HepG2 (cell line): ENCODE results near the gene ALDH1L2. TPM values are rescaled to one million over a fixed set of nuclear protein-coding genes. Genes with fewer than 3 reads are reported as not detected.

Source experiments
- EEA1 ChIP-seq: sonication (generic); formaldehyde crosslinking; IDR thresholded peaks from 2 replicates; pipeline ENCODE4 v1.5.1; 2020; ENCODE audit warnings: mild to moderate bottlenecking, missing genetic modification reagents, borderline replicate concordance
- JUND ChIP-seq: sonication (generic); formaldehyde crosslinking; IDR thresholded peaks from 2 replicates; pipeline ENCODE4 v1.8.0; 2022; ENCODE audit warnings: mild to moderate bottlenecking, missing genetic modification reagents
- MTA3 ChIP-seq: sonication (generic); formaldehyde crosslinking; IDR thresholded peaks from 2 replicates; pipeline ENCODE4 v1.4.0; 2020; ENCODE audit warnings: missing genetic modification reagents
- PCBP2 ChIP-seq: fragments of 200-400 bp; formaldehyde crosslinking; optimal IDR thresholded peaks from 2 replicates; pipeline ENCODE3; 2018; ENCODE audit warnings: low read length, low read depth; ENCODE audit not compliant: poor library complexity, severe bottlenecking
- RBM39 ChIP-seq: fragments of 200-400 bp; formaldehyde crosslinking; IDR thresholded peaks from one replicate; pipeline ENCODE4 v1.6.1; 2018; ENCODE audit warnings: antibody characterized with exemption, mild to moderate bottlenecking, low read depth, low read length; ENCODE audit not compliant: poor library complexity, severe bottlenecking
- ZFY ChIP-seq: sonication (generic); formaldehyde crosslinking; IDR thresholded peaks from 2 replicates; pipeline ENCODE4 v1.4.0; 2020; ENCODE audit warnings: missing genetic modification reagents
- ZMYM4 ChIP-seq: sonication (generic); formaldehyde crosslinking; IDR thresholded peaks from 2 replicates; pipeline ENCODE4 v1.8.1; 2023; ENCODE audit warnings: mild to moderate bottlenecking, missing genetic modification reagents
- ZNF251 ChIP-seq: sonication (generic); formaldehyde crosslinking; IDR thresholded peaks from 2 replicates; pipeline ENCODE4 v1.9.0; 2021; ENCODE audit warnings: mild to moderate bottlenecking, missing genetic modification reagents
- ZNF878 ChIP-seq: sonication (generic); formaldehyde crosslinking; IDR thresholded peaks from 2 replicates; pipeline ENCODE4 v1.8.1; 2023; ENCODE audit warnings: mild to moderate bottlenecking, missing genetic modification reagents, moderate library complexity
- polyA plus RNA-seq, 8 experiments: library from polyadenylated mRNA; depleted of rRNA in 3 of 8; stranded (reverse) in 7 of 8; unstranded in 1 of 8; fragments of >200 nt; fragmentation: Illumina TruSeq in 4 of 8; extraction: Trizol in 4 of 8; gene quantifications; 2 replicates each; pipeline versions ENCODE4 v1.2.1 to v1.2.3, GENCODE V29; 2011 to 2016; ENCODE audit warnings: low read depth in 4 of 8, missing spikeins in 1 of 8, mixed read lengths in 1 of 8; ENCODE audit not compliant: insufficient read depth in 1 of 8
- total RNA-seq, 5 experiments: library from RNA; depleted of rRNA; stranded (reverse); fragments of >200 nt; fragmentation: Illumina TruSeq; extraction: Trizol; gene quantifications; 2 replicates each; pipeline ENCODE4 v1.2.3, GENCODE V29; 2016; ENCODE audit warnings: low read depth in 1 of 5
- TF ChIP-seq, protein P1 (sequence below): sonication (generic); formaldehyde crosslinking; IDR thresholded peaks from 2 replicates; pipeline ENCODE4 v1.5.0; 2020; ENCODE audit warnings: mild to moderate bottlenecking, missing genetic modification reagents, borderline replicate concordance
- TF ChIP-seq, protein P2 (sequence below): sonication (generic); formaldehyde crosslinking; IDR thresholded peaks from 2 replicates; pipeline ENCODE4 v1.5.1; 2020; ENCODE audit warnings: missing genetic modification reagents, mild to moderate bottlenecking, borderline replicate concordance
- TF ChIP-seq, protein P3 (sequence below): sonication (generic); formaldehyde crosslinking; IDR thresholded peaks from 2 replicates; pipeline ENCODE4 v1.4.0; 2020; ENCODE audit warnings: missing genetic modification reagents
- TF ChIP-seq, protein P4 (sequence below): sonication (generic); formaldehyde crosslinking; IDR thresholded peaks from 2 replicates; pipeline ENCODE4 v1.4.0; 2020; ENCODE audit warnings: missing genetic modification reagents

ALDH1L2 gene
- total and polyA plus RNA-seq, 2 of the 13 experiments (the other 11 are each of a cell fraction or from before 2014, with no cell fraction given): 0.40 to 4.6 TPM

DNA sequence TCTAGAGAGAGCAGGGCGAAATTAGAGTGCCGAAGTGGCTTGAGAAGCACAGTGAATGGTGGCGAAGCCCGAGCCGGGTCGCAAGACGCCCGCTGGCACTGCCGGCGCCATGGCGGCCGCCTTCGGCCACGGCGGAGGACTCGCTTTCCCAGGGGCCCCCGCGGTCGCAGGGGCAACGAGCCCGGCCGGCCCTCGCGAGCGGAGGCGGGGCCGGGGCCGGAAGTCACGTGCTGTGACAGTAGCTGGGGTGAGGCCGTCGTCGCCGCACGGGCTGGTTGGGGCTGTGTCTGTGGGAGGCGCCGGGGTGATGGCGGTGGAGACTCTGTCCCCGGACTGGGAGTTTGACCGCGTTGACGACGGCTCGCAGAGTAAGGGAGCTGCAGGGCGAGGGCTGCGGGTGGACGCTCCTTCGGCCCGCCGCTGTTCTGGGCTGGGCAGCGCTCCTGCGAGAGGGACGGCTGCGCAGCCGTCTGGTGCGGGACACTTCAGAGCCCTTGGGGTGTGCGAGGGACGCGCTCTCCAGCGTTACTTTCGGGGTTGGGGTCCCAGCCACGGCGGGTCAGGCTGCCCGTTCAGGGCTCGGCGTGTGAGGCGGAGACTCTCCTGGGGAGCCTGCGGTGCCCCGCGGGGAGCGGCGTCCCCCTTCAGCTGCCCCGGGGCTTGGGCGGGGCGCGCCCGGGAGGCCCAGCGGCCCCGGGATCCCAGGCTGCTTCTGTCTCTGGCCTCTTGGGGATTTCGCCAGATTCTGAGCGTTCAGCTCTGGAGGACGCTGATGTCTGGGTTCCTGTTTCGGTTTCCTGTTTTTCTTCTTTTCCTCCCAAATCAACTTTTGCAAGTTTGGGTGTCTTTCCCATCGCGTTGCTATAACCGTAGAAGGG is 23.5 kb upstream of the ALDH1L2 start, which contains the start of gene WASHC4 (continued):
- TF ChIP-seq, protein P1, sequence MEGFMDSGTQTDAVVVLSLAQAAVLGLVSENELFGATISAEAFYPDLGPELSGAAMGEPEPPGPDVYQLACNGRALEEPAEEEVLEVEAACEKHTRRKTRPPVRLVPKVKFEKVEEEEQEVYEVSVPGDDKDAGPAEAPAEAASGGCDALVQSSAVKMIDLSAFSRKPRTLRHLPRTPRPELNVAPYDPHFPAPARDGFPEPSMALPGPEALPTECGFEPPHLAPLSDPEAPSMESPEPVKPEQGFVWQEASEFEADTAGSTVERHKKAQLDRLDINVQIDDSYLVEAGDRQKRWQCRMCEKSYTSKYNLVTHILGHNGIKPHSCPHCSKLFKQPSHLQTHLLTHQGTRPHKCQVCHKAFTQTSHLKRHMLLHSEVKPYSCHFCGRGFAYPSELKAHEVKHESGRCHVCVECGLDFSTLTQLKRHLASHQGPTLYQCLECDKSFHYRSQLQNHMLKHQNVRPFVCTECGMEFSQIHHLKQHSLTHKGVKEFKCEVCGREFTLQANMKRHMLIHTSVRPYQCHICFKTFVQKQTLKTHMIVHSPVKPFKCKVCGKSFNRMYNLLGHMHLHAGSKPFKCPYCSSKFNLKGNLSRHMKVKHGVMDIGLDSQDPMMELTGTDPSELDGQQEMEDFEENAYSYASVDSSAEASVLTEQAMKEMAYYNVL (CRISPR knock-in tag): no peak
- TF ChIP-seq ZNF251 (no peak), ZMYM4 (peak; percentile 89), PCBP2 (no peak), RBM39 (peak; percentile 94), JUND (0 out of 2 replicates have a peak, but pooled peaks have one; percentile 53), EEA1 (CRISPR knock-in tag) (peak; percentile 79; the same call in 1 of the 2 replicates), MTA3 (CRISPR knock-in tag) (no peak), ZFY (peak; percentile 85), ZNF878 (peak; percentile 78; the same call in 1 of the 2 replicates)
- TF ChIP-seq, protein P2, sequence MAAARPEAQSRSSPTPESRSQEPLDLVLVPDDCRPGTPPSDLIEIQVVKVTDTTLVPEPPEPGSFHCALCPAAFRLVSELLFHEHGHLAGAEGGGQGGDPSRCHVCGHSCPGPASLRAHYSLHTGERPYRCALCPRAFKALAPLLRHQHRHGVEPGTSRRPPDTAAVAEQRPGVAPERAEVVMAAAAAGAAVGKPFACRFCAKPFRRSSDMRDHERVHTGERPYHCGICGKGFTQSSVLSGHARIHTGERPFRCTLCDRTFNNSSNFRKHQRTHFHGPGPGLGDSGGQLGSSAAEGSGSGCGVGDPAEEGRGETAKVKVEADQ (CRISPR knock-in tag): peak; percentile 78; the same call in 1 of the 2 replicates
- TF ChIP-seq, protein P3, sequence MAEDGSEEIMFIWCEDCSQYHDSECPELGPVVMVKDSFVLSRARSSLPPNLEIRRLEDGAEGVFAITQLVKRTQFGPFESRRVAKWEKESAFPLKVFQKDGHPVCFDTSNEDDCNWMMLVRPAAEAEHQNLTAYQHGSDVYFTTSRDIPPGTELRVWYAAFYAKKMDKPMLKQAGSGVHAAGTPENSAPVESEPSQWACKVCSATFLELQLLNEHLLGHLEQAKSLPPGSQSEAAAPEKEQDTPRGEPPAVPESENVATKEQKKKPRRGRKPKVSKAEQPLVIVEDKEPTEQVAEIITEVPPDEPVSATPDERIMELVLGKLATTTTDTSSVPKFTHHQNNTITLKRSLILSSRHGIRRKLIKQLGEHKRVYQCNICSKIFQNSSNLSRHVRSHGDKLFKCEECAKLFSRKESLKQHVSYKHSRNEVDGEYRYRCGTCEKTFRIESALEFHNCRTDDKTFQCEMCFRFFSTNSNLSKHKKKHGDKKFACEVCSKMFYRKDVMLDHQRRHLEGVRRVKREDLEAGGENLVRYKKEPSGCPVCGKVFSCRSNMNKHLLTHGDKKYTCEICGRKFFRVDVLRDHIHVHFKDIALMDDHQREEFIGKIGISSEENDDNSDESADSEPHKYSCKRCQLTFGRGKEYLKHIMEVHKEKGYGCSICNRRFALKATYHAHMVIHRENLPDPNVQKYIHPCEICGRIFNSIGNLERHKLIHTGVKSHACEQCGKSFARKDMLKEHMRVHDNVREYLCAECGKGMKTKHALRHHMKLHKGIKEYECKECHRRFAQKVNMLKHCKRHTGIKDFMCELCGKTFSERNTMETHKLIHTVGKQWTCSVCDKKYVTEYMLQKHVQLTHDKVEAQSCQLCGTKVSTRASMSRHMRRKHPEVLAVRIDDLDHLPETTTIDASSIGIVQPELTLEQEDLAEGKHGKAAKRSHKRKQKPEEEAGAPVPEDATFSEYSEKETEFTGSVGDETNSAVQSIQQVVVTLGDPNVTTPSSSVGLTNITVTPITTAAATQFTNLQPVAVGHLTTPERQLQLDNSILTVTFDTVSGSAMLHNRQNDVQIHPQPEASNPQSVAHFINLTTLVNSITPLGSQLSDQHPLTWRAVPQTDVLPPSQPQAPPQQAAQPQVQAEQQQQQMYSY: no peak
- TF ChIP-seq, protein P4, sequence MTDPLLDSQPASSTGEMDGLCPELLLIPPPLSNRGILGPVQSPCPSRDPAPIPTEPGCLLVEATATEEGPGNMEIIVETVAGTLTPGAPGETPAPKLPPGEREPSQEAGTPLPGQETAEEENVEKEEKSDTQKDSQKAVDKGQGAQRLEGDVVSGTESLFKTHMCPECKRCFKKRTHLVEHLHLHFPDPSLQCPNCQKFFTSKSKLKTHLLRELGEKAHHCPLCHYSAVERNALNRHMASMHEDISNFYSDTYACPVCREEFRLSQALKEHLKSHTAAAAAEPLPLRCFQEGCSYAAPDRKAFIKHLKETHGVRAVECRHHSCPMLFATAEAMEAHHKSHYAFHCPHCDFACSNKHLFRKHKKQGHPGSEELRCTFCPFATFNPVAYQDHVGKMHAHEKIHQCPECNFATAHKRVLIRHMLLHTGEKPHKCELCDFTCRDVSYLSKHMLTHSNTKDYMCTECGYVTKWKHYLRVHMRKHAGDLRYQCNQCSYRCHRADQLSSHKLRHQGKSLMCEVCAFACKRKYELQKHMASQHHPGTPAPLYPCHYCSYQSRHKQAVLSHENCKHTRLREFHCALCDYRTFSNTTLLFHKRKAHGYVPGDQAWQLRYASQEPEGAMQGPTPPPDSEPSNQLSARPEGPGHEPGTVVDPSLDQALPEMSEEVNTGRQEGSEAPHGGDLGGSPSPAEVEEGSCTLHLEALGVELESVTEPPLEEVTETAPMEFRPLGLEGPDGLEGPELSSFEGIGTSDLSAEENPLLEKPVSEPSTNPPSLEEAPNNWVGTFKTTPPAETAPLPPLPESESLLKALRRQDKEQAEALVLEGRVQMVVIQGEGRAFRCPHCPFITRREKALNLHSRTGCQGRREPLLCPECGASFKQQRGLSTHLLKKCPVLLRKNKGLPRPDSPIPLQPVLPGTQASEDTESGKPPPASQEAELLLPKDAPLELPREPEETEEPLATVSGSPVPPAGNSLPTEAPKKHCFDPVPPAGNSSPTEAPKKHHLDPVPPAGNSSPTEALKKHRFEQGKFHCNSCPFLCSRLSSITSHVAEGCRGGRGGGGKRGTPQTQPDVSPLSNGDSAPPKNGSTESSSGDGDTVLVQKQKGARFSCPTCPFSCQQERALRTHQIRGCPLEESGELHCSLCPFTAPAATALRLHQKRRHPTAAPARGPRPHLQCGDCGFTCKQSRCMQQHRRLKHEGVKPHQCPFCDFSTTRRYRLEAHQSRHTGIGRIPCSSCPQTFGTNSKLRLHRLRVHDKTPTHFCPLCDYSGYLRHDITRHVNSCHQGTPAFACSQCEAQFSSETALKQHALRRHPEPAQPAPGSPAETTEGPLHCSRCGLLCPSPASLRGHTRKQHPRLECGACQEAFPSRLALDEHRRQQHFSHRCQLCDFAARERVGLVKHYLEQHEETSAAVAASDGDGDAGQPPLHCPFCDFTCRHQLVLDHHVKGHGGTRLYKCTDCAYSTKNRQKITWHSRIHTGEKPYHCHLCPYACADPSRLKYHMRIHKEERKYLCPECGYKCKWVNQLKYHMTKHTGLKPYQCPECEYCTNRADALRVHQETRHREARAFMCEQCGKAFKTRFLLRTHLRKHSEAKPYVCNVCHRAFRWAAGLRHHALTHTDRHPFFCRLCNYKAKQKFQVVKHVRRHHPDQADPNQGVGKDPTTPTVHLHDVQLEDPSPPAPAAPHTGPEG: peak; percentile 72; the same call in 1 of the 2 replicates
